ENCODE results near the gene ZNF768.
A peak's percentile ranks its signal among the peaks of the same experiment; 100 is the strongest.
"Not testable (repeated sequence)": the region's sequence is repeated elsewhere in the genome, so short reads cannot be mapped to it uniquely, and the experiment has no call there.

ZNF768 gene

DNA sequence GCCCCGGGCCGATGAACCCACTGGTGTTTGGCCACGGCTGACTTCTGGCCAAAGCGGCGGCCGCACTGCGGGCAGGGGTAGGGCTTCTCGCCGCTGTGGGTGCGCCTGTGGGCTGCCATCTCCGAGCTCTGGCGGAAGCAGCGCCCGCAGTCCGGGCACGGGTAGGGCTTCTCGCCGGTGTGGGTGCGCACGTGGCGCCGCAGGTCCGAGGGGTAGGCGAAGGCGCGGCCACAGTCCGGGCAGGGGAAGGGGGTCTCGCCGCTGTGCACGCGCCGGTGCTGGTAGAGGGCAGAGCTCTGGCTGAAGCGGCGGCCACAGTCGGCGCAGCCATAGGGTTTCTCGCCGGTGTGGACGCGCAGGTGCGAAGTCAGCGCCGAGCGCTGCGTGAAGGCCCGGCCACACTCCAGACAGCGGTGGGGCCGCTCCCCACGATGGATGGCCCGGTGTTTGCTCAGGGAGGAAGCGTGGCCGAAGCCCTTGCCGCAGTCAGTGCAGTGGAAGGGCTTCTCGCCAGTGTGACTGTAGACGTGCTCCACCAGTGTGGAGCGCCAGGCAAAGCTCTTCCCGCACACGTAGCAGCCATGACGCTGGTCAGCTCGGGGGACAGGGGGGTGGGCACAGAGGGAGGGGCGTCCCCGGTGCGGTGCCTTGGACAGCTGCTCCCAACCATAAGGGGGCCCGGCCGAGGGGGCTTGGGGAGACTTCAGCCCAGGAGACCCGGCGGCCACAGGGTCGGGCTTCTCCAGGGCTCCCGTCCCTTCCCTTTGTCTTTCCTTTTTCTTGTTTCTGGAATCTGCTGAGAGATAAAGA is 29.2 kb upstream of the ZNF768 start:
- no peak for DNase-seq (ENCODE audit: low read depth in 2 of 2)

DNA sequence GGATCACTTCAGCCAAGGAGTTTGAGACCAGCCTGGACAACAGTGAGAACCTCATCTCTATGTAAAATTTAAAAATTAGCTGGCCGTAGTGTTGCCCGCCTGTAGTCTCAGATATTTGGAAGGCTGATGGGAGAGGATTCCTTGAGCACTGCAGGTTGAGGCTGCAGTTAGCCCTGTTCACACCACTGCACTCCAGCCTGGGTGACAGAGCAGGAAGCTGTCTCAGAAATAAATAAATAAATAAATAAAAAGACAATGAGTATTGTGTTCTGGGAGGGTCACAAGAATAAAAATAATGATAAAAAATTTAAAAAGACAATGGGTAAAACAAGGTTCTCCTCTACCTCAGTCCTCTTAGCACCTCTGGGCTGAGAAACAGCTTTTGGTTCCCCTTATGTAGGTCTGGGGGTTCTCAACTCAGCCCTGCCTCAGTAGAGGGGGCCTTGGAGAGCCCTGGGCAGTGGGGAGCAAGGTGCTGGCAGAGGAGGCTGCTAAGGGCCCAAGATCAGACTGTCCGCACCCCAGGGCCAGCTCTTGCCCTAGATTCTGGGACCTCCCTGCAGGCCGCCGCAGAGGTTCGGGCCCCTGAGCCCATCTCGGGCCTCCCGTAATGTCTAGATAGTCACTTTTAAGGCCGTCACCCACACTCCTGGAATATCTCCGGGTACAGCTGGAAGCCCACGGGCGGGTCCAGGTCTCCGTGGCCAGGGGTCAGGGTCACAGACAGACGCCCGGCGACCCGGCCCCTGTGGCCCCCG is 28.4 kb upstream of the ZNF768 start:
- DNase-seq (ENCODE audit: low read depth in 2 of 2): no peak

DNA sequence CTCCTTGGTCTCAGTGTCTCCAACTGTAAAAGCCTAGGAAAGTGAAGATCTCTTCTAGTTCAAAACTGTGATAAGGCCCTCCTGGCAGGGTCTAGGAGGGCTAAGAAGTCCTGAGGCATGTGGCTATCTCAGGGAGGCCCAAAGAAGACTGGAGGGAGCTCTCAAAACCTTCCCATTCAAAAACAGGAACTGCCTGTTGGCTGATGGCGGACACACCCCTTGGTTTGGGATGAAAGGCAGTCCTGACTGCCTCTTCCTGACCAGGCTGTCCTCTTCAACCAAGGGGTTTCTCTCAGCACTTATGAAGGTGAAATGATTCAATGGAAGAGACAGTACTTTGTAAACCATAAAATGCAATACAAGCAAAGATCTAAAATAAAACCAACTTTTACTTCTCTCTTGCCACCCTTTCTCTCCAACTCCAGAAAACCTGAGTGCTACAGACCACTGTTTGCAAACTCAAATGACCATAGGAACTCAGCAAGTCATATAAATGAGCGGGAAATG is 27.1 kb upstream of the ZNF768 start:
- no peak for DNase-seq (ENCODE audit: low read depth in 2 of 2)

DNA sequence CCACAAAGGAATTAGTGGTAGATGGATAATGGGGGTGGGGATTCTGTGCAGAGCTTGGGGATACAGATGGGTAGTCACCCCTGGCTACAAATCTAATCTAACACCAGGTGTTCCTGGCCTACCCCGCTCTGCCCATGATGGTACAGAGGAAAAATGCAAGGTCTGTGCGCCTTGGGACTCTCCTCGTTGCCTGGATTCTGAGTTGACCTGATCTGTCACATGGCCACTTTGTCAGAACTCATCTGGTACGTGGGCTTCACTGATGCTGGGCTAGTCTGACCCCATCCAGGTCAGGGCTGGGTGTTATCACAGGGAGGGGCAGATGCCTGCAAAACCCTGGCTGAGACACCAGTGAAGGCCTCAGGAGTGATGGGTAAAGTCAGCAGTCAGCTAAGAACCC is 26.6 kb upstream of the ZNF768 start:
- no peak for DNase-seq (ENCODE audit: low read depth in 2 of 2)

DNA sequence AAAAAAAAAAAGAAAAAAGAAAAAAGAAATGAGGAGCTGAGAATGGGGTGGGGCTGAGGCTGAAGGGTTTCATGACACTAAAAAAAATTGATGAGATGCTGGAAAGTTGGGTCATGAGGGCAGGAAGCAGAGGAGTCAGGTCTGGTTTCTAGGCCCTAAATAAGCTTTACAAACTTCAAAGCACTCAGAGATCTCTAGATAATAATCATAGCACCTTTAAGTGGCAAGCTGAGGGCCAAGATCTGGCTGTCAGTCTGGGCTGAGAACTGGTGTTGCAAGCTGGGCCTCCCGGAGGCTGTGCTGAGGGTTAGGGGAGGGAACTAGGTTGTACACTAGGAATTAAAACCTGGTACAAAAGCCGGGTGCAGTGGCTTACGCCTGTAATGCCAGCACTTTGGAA is 25.4 kb upstream of the ZNF768 start:
- DNase-seq (ENCODE audit: low read depth in 2 of 2): peak; percentile 18 to 54

DNA sequence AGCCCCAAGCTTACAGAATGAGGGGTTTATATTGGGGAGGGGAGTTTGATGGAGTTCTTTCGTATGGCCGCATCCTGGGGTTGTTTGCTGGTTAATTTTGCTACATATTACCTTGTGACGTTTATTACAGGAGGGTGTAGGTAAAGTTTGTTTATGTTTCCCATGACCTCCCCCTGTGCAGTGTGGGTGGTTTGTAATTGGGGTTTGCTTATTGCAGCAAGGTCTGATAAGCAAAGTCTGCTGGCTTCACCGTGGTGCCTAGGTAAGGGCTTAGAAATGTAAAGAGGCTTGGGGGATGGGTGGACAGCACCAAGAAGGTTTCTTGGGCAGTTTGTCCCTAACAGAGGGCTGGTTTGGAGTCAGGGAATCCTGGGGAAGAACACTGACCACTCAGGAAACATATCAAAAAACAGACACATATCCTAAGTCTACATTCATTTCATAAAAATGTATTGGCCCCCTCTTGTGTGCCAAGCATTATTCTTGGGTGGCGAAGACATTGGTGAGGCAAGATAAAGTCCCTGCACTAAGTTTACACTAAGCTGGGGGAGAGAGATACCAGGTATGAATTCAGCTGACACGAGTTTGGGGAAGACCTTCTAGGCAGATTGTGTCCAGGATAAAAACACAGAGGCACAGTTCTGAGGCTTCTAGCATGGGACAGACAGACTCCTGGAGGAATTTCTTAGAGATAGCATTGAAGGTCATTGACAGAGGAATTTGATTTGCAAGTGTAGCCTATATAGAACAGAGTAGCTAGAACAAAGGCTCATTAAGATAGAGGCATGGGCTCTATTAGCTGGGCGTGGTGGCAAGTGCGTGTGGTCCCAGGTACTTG is 22.3 kb upstream of the ZNF768 start:
- no peak for DNase-seq (ENCODE audit: low read depth in 2 of 2)

DNA sequence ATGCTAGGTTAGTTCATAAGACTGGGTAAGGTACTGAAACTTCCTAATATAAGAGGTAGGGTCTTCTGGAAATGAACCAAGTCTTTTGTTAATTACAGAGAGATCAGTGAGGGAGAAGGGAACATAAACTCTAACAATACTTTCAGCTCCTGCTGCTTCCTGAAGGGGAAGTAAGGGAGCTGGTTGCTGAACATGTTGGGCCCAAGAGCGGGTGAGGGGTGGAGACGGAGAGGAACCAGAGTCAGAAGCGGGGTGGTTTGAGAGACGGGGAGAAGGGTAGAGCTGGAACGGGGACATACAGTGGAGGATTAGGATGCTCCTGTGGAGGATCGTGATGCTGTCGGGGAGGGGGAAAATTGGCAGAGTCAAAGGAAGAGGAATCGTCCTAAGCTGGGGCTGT is 19.7 kb upstream of the ZNF768 start:
- no peak for DNase-seq (ENCODE audit: low read depth in 2 of 2)

DNA sequence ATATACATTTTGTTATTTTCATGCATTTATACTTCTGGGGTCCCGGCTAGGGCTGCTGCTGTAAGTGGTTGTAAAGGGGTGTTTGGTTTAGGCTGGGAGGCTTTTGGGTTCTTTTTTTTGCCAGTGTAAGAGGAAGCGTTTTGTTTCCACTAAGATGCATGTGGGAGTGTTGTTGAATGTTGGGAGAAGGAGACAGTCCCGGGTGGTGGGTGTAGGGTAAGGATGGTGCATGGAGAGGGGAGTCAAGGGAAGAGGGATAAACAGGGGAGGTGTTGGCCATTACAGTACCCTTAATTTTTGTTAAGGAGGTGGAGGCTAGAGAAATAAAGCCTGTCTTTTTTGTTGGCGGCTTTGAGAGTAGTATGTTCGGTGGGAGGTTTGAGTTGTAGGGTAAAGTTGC is 16.7 kb upstream of the ZNF768 start:
- DNase-seq (ENCODE audit: low read depth in 2 of 2): no peak

DNA sequence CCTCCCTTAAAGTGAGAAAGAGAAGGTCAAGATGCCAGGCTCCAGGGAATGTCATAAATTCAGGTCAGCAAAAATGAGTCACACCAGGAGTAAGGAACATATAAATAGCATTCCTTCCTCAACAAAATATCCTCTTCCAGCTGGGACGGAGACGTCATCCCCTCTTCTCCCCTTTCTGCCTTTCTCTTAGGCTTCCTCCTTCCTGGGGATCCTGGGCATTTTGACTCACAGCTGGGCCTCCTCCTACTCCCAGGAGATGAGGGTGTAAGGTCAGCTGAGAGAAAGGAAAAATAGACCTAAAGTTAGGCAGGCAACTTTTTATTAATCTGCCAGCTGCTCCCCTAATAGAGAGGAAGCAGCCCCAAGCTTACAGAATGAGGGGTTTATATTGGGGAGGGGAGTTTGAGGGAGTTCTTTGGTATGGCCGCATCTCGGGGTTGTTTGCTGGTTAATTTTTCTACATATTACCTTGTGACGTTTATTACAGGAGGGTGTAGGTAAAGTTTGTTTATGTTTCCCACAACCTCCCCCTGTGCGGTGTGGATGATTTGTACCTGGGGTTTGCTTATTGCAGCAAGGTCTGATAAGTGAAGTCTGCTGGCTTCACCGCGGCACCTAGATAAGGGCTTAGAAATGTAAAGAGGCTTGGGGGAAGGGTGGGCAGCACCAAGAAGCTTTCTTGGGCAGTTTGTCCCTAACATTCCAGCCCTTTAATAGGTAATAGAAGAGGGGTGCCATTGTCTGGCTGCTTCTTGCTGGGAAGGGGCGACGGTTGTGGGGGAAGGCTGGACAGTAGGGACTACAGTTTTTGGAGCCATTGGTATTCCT is 15.3 kb upstream of the ZNF768 start:
- DNase-seq (ENCODE audit: low read depth in 2 of 2): no peak

DNA sequence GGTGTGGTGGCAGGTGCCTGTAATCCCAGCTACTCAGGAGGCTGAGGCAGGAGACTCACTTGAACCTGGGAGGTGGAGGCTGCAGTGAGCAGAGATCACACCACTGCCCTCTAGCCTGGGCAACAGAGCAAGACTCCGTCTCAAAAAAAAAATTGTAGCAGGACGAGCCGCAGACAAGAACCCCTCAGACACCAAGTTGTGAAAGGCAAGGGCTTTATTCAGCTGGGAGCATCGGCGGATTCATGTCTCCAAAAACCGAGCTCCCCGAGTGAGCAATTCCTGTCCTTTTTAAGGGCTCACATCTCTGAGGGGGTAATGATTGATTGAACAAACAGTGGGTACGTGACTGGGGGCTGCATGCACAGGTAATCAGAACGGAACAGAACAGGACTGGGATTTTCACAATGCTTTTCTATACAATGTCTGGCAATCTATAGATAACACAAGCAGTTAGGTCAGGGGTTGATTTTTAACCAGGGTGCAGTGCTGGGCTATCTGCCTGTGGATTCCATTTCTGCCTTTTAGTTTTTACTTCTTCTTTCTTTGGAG is 14.6 kb upstream of the ZNF768 start:
- not testable (repeated sequence) for DNase-seq (ENCODE audit: low read depth in 2 of 2)

DNA sequence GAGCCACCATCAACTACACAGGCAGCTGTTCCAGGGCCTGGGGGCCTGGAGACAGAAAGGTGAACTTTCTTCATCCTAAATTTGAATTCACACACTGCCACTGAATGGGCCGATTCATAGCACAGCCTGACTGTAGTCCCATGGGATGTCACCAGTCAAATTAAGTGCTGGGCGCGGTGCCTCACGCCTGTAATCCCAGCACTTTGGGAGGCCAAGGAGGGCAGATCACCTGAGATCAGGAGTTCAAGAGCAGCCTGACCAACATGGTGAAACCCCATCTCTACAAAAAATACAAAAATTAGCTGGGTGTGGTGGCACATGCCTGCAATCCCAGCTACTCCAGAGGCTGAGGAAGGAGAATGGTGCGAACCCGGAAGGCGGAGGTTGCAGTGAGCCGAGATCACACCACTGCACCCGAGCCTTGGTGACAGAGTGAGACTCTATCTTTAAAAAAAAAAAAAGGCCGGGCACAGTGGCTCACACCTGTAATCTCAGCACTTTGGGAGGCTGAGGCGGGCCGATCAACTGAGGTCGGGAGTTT is 13.7 kb upstream of the ZNF768 start:
- not testable (repeated sequence) for DNase-seq (ENCODE audit: low read depth in 2 of 2)

DNA sequence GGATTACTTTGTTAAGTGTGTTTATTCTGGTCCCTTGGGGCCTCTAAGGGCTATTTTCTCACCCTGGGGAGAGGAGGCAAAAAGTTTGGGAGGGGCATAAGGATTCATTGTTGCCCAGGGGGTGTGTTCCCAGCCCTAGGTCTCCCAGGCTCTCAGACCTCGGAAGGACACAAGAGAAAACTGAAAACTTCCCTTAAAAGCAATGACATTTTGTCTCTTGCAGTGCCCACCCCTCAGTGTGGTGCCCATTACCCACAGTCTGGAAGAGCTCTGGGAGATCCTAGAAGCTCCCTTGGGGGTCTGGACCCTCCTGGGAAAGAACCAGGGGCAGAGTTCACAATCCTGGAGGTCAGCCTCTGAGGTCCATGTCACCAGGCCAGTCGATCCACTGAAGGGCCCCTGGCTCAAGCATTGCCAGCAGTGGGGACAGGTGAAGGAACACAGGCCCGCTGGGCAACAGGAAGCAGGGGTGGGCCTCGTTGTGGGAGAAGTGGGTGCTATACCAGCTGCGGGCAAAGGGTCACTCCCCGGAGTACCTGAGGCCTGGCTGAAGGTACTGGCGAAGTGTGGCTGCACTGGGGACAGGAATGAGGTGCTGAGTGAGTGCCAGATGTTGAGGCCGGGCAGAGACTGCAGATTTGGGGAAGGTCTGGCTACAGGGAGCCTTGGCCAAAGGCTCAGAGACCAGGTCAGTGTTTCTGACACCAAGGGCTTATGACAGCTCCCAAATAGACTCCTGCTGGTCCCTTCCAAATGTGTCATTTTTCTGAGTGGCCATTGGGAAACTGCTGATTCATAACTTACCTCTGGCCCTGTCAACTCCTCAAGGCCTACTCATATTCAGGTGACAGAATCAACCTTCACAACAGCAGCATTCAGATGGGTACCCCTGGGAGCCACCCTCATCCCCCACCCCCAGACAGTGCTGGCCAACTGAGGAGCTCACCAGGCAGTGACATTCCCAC is 12.9 kb upstream of the ZNF768 start:
- DNase-seq (ENCODE audit: low read depth in 2 of 2): no peak

DNA sequence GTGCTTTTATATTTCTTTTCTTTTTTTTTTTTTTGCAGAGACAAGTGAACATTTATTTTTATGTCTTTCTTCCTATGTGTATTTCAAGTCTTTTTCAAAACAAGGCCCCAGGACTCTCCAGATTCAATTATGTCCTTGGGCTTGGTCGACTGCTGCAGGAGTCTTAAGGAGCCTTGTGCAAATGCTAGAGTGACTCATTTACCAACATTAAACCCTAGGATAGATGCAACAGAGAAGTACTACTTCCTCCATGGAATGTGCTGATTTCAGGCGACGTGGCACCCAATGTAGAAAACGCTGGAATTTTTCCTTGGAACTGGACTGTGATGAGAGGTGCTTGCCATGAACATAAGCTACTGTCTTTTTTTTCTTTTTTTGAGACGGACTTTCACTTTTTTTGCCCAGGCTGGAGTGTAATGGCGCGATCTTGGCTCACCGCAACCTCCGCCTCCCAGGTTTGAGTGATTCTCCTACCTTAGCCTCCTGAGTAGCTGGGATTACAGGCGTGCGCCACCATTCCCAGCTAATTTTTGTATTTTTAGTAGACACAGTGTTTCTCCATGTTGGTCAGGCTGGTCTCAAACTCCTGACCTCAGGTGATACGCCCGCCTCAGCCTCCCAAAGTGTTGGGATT is 10.1 kb upstream of the ZNF768 start:
- not testable (repeated sequence) for DNase-seq (ENCODE audit: low read depth in 2 of 2)

DNA sequence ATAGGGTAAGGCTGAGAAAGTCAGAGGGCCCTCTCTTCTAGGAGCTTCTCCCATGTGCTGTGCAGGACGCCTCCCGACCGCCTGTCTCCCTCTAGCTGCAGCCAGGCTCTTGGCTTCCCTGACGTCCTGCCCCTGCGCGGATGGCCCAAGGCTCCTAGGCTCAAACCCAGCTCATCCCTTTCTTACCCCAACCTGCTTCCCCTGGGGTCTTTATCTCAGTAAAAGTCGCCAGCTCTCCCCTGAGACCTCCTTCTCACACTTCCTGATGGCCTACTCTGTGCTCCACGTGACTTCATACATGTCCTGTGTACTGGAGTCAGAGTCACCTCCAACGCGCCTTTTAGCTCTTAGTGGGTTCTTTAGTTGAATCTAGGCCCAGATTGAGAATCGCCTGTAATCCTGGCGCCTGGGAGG is 9.4 kb upstream of the ZNF768 start:
- peak; percentile 47 to 51 for DNase-seq (ENCODE audit: low read depth in 2 of 2)

DNA sequence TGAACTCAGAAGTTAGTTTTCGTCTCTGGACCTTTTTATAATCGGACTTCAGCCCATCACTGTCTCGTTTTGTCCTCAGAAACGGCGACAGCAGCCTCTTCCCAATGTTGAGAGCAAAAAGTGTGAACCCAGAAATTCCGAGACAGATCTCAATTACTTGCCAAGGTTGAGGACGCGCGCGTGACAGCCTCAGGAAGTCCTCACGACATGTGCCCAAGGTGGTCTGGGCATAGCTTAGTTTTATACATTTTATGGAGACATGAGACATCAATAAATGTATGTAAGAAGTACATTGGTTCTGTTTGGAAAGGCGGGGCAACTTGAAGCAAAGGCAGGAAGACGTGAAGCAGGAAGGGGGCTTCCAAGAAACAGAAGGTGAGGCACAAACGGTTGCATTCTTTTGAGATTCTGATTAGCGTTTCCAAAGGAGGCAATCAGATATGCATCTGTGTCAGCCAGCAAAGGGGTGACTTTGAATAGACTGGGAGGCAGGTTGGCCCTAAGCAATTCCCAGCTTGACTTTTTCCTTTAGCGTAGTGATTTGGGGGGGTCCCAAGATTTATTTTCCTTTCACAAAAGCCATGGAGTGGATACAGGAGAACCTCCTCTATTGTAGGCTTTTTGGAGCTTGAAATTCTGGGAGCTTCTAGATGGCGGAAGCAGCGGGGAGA is 8.9 kb upstream of the ZNF768 start:
- DNase-seq (ENCODE audit: low read depth in 2 of 2): peak in 1 of 2 experiments; percentile 21

DNA sequence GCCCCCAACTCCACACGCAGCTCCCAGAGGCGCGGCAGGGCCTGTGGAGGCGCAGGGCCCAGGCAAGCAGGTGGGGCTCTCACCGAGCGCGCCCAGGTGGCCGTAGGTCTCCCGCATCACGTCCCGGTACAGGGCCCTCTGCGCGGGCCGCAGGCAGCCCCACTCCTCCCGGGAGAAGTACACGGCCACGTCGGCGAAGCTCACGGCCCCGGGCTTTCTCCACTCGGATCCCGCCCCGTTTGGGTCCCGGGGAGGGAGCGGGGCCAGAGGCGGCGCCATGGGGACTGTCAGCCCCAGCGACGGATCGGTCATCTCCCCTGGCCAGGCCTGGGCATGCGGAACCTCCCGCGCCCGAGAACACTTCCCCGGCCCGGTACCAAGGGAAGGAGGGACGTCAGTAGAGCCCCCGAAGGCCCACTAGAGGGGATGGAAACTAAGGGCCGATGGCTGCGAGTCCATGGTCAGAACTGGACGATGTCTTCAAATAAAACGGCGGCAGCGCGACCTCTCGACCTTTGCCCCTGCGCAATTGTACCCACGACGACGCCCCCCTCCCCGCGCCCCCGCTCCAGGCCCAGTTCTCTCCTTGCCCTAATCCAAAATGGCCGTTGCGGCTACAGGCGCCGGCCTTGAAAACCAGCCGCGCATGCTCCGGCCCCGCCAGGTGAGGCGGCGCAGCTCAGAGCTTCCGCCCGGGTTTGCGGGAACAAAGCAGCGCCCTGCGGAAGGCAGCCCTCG is 8.2 kb upstream of the ZNF768 start, which contains the start of gene ZNF747:
ZNF747 (minus strand) TSS at position 491 of the 738 bp plus-strand sequence; CDS start at position 312, 179 bp downstream.
- peak; percentile 82 to 89 for DNase-seq (ENCODE audit: low read depth in 2 of 2)

DNA sequence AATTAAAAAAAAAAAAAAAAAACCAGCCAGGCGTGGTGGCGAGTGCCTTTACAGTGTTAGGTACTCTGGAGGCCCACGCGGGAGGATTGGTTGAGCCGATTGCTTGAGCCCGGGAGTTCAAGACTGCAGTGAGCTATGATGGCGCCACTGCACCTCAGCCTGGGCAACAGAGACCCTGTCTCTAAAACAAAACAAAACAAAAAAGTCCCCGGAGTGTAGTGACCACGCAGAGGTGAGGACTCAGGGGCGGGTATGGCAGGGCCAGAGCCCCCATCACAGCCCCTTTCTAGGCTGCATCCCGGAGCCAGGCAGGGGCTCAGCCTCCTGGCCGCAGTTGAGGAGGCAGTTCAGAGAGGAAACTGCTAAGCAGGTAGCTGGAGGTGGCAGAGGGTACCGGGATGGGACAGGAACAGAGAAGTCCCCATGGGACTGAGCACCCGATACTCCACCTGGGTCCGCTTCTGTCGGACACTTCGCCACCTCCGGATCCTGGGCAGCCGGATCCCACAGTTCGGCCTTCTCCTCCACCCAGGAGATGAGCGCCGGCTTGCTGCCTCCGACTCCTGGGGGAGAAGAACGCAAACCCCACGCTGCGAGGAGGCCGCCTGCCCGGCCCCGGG is 7.5 kb upstream of the ZNF768 start:
- DNase-seq (ENCODE audit: low read depth in 2 of 2): no peak

Data from stimulated activated CD4-positive, alpha-beta T cell treated with anti-CD3 and anti-CD28 coated beads, Interleukin-12 subunit alpha, Interleukin-12 subunit beta, amount 100 ng/mL, for 24 hours (primary cell).